ENCODE measurements around the gene IDH2.

The IDH2 gene

GRCh38 chr15:90063770-90064247 is 38.5 kb downstream of the IDH2 start:
- DNase-seq (ENCODE audit: low spot score) = peak; percentile 51

GRCh38 chr15:90062973-90063769 is 39.1 kb downstream of the IDH2 start:
- DNase-seq (ENCODE audit: low spot score) = no peak

GRCh38 chr15:90062462-90062932 is 39.8 kb downstream of the IDH2 start:
- peak; percentile 75 for DNase-seq (ENCODE audit: low spot score)

- peak; percentile 31 for DNase-seq (ENCODE audit: low spot score)
Observed at GRCh38 chr15:90062023-90062442, 40.2 kb downstream of the IDH2 start.

- DNase-seq (ENCODE audit: low spot score) = no peak
Observed at GRCh38 chr15:90060797-90061196, 41.5 kb downstream of the IDH2 start.

GRCh38 chr15:90059208-90059985 is 42.9 kb downstream of the IDH2 start:
- no peak for DNase-seq (ENCODE audit: low spot score)

- no peak for DNase-seq (ENCODE audit: low spot score)
Observed at GRCh38 chr15:90058775-90059174, 43.5 kb downstream of the IDH2 start.

GRCh38 chr15:90058308-90058707 is 44.0 kb downstream of the IDH2 start:
- DNase-seq (ENCODE audit: low spot score) = no peak

- no peak for DNase-seq (ENCODE audit: low spot score)
Observed at GRCh38 chr15:90056529-90056928, 45.7 kb downstream of the IDH2 start.

GRCh38 chr15:90055182-90055581 is 47.1 kb downstream of the IDH2 start:
- no peak for DNase-seq (ENCODE audit: low spot score)

GRCh38 chr15:90054618-90055097 is 47.6 kb downstream of the IDH2 start:
- DNase-seq (ENCODE audit: low spot score) = no peak

GRCh38 chr15:90053685-90054466 is 48.4 kb downstream of the IDH2 start:
- DNase-seq (ENCODE audit: low spot score) = no peak

GRCh38 chr15:90051874-90052273 is 50.4 kb downstream of the IDH2 start:
- no peak for DNase-seq (ENCODE audit: low spot score)

GRCh38 chr15:90049666-90050604 is 52.3 kb downstream of the IDH2 start:
- DNase-seq (ENCODE audit: low spot score) = no peak

GRCh38 chr15:90049030-90049429 is 53.2 kb downstream of the IDH2 start:
- no peak for DNase-seq (ENCODE audit: low spot score)

GRCh38 chr15:90047956-90048575 is 54.2 kb downstream of the IDH2 start:
- no peak for DNase-seq (ENCODE audit: low spot score)

- DNase-seq (ENCODE audit: low spot score) = peak; percentile 45
Observed at GRCh38 chr15:90046911-90047392, 55.3 kb downstream of the IDH2 start.

- DNase-seq (ENCODE audit: low spot score) = no peak
Observed at GRCh38 chr15:90046289-90046688, 56.0 kb downstream of the IDH2 start.

- DNase-seq (ENCODE audit: low spot score) = peak; percentile 84
Observed at GRCh38 chr15:90044916-90045371, 57.3 kb downstream of the IDH2 start.

- DNase-seq (ENCODE audit: low spot score) = no peak
Observed at GRCh38 chr15:90044191-90044590, 58.1 kb downstream of the IDH2 start.

Data from kidney tubule cell (primary cell).